Astrocyte (in vitro differentiated cells and primary cell): ENCODE data around the gene GLIPR1L1. TPM values are rescaled to one million over a fixed set of nuclear protein-coding genes. Genes with fewer than 3 reads are reported as not detected.

ENCODE experiments used
- DNase-seq: peaks from one replicate; pipeline ENCODE4 v3.0.0-alpha.2; 2010; ENCODE audit warnings: low read depth
- FAIRE-seq: peaks from 2 replicates; lab custom pipeline; 2011; peaks lifted over from hg19 to GRCh38; lab: Jason Lieb, UNC
- H2AFZ ChIP-seq: 2 replicates; pipeline ENCODE4 v1.6.0; 2012; ENCODE audit warnings: low read depth, low read length, inconsistent platforms
- H3K27ac ChIP-seq: 2 replicates; pipeline ENCODE4 v1.5.1; 2011; ENCODE audit warnings: low read depth, low read length, inconsistent platforms
- H3K27me3 ChIP-seq: 2 replicates; pipeline ENCODE4 v1.6.0; 2011; ENCODE audit warnings: low read length, inconsistent platforms; ENCODE audit not compliant: insufficient read depth
- H3K36me3 ChIP-seq: 2 replicates; pipeline ENCODE4 v1.5.1; 2011; ENCODE audit warnings: low read length, inconsistent platforms; ENCODE audit not compliant: insufficient read depth
- H3K4me1 ChIP-seq: 2 replicates; pipeline ENCODE4 v1.5.1; 2011; ENCODE audit warnings: low read length, inconsistent platforms; ENCODE audit not compliant: insufficient read depth
- H3K4me2 ChIP-seq: 2 replicates; pipeline ENCODE4 v1.6.0; 2012; ENCODE audit warnings: low read length, inconsistent platforms
- H3K4me3 ChIP-seq: 2 replicates; pipeline ENCODE4 v1.5.1; 2011; ENCODE audit warnings: low read depth, mild to moderate bottlenecking, low read length, inconsistent platforms; ENCODE audit not compliant: insufficient read depth
- H3K79me2 ChIP-seq: 2 replicates; pipeline ENCODE4 v1.6.0; 2012; ENCODE audit warnings: mild to moderate bottlenecking, low read length, inconsistent platforms; ENCODE audit not compliant: insufficient read depth
- H3K9ac ChIP-seq: 2 replicates; pipeline ENCODE4 v1.6.0; 2012; ENCODE audit warnings: mild to moderate bottlenecking, low read length, inconsistent platforms
- H3K9me3 ChIP-seq: 2 replicates; pipeline ENCODE4 v1.5.1; 2012; ENCODE audit warnings: low read depth, mild to moderate bottlenecking, low read length, inconsistent platforms; ENCODE audit not compliant: insufficient read depth
- H4K20me1 ChIP-seq: 2 replicates; pipeline ENCODE4 v1.6.0; 2012; ENCODE audit warnings: low read length, inconsistent platforms; ENCODE audit not compliant: insufficient read depth
- H3K27ac Mint-ChIP-seq: one replicate; pipeline ENCODE4 v1.8.0; 2021; ENCODE audit warnings: mild to moderate bottlenecking, mixed read lengths; ENCODE audit not compliant: unreplicated experiment
- H3K27me3 Mint-ChIP-seq: one replicate; pipeline ENCODE4 v1.8.0; 2021; ENCODE audit warnings: low read depth, mixed read lengths; ENCODE audit not compliant: unreplicated experiment
- H3K36me3 Mint-ChIP-seq: one replicate; pipeline ENCODE4 v1.8.0; 2021; ENCODE audit warnings: low read depth, mixed read lengths; ENCODE audit not compliant: unreplicated experiment
- H3K4me1 Mint-ChIP-seq: one replicate; pipeline ENCODE4 v1.8.0; 2021; ENCODE audit warnings: low read depth, mixed read lengths; ENCODE audit not compliant: unreplicated experiment
- H3K4me3 Mint-ChIP-seq: one replicate; pipeline ENCODE4 v1.8.0; 2021; ENCODE audit warnings: mild to moderate bottlenecking, moderate library complexity, mixed read lengths; ENCODE audit not compliant: unreplicated experiment
- H3K9me3 Mint-ChIP-seq: one replicate; pipeline ENCODE4 v1.8.0; 2021; ENCODE audit warnings: mild to moderate bottlenecking, mixed read lengths; ENCODE audit not compliant: unreplicated experiment
- CTCF ChIP-seq: IDR thresholded peaks from 2 replicates; pipeline ENCODE4 v1.5.1; 2011; ENCODE audit warnings: low read depth, mild to moderate bottlenecking, inconsistent platforms, low read length, moderate library complexity; ENCODE audit not compliant: insufficient read depth
- EZH2 ChIP-seq: IDR thresholded peaks from 2 replicates; pipeline ENCODE4 v1.6.1; 2012; ENCODE audit warnings: mild to moderate bottlenecking, low read length, inconsistent platforms; ENCODE audit not compliant: insufficient read depth
- total RNA-seq: library from RNA; stranded (reverse); gene quantifications from 2 replicates; pipeline ENCODE4 v1.2.1, GENCODE V29; 2021

The GLIPR1L1 gene
- total RNA-seq, 1 donor from 2014 or later, result not detected

GRCh38 chr12:75302225-75302624 is 32.2 kb upstream of the GLIPR1L1 start:
- Histone ChIP-seq H3K27me3 (no peaks in the 10 kb centered on the region), H2AFZ (no peak overlapping the region), H4K20me1 (no peaks in the 10 kb centered on the region), H3K79me2 (no peaks in the 10 kb centered on the region), H3K4me1 (no peaks in the 10 kb centered on the region), H3K4me2 (no peak overlapping the region), H3K27ac (no peak overlapping the region), H3K9ac (no peak overlapping the region), H3K36me3 (no peaks in the 10 kb centered on the region), H3K9me3 (no peaks in the 10 kb centered on the region), H3K4me3 (no peak overlapping the region)
- TF ChIP-seq CTCF (no peak), EZH2 (no peak)
- Mint-ChIP-seq H3K27me3 (no peaks in the 10 kb centered on the region), H3K27ac (no peak overlapping the region), H3K9me3 (peaks cover 6% of the 10 kb centered on the region), H3K4me3 (no peak overlapping the region), H3K36me3 (peaks cover 2% of the 10 kb centered on the region), H3K4me1 (no peaks in the 10 kb centered on the region)
- no peak for FAIRE-seq
- no peak for DNase-seq

GRCh38 chr12:75302781-75303180 is 31.7 kb upstream of the GLIPR1L1 start:
- FAIRE-seq, result no peak
- no peak overlapping the region for H3K9ac ChIP-seq
- no peak for DNase-seq
- no peaks in the 10 kb centered on the region for H4K20me1 ChIP-seq
- H2AFZ ChIP-seq, result no peak overlapping the region
- H3K27me3 ChIP-seq, result no peaks in the 10 kb centered on the region
- H3K79me2 ChIP-seq, result no peaks in the 10 kb centered on the region
- no peak overlapping the region for H3K4me2 ChIP-seq
- Mint-ChIP-seq H3K27me3 (no peaks in the 10 kb centered on the region), H3K4me3 (no peak overlapping the region), H3K9me3 (peaks cover 6% of the 10 kb centered on the region), H3K4me1 (no peaks in the 10 kb centered on the region), H3K27ac (no peak overlapping the region), H3K36me3 (peaks cover 3% of the 10 kb centered on the region)
- H3K4me1 ChIP-seq, result no peaks in the 10 kb centered on the region
- H3K9me3 ChIP-seq, result no peaks in the 10 kb centered on the region
- H3K27ac ChIP-seq, result no peak overlapping the region
- H3K4me3 ChIP-seq, result no peak overlapping the region
- H3K36me3 ChIP-seq, result no peaks in the 10 kb centered on the region
- TF ChIP-seq CTCF, result no peak
- no peak for TF ChIP-seq EZH2

- no peak overlapping the region for H3K4me3 Mint-ChIP-seq
- FAIRE-seq (no peak), DNase-seq (no peak)
- Histone ChIP-seq H4K20me1 (no peaks in the 10 kb centered on the region), H3K4me2 (no peak overlapping the region), H3K4me1 (no peaks in the 10 kb centered on the region), H2AFZ (no peak overlapping the region), H3K9me3 (no peaks in the 10 kb centered on the region), H3K36me3 (no peaks in the 10 kb centered on the region), H3K27me3 (no peaks in the 10 kb centered on the region), H3K27ac (no peak overlapping the region), H3K4me3 (no peak overlapping the region), H3K9ac (no peak overlapping the region), H3K79me2 (no peaks in the 10 kb centered on the region)
- no peak overlapping the region for H3K27ac Mint-ChIP-seq
- peaks cover 4% of the 10 kb centered on the region for H3K36me3 Mint-ChIP-seq
- no peaks in the 10 kb centered on the region for H3K4me1 Mint-ChIP-seq
- H3K27me3 Mint-ChIP-seq, result no peaks in the 10 kb centered on the region
- H3K9me3 Mint-ChIP-seq, result peaks cover 6% of the 10 kb centered on the region
- TF ChIP-seq CTCF, result no peak
- TF ChIP-seq EZH2, result no peak
Measured at GRCh38 chr12:75305412-75306332, 28.8 kb upstream of the GLIPR1L1 start.
